GM18498 (cell line): Measurements from ENCODE around the gene URB1.
"Not testable (repeated sequence)": the region's sequence is repeated elsewhere in the genome, so short reads cannot be mapped to it uniquely, and the experiment has no call there.

Source experiments
- ATAC-seq: cut with Tn5 transposase; IDR thresholded peaks from one replicate; pipeline ENCODE4 v1.9.1; 2021; ENCODE audit warnings: mild to moderate bottlenecking, moderate library complexity; ENCODE audit not compliant: unreplicated experiment

URB1 gene

DNA sequence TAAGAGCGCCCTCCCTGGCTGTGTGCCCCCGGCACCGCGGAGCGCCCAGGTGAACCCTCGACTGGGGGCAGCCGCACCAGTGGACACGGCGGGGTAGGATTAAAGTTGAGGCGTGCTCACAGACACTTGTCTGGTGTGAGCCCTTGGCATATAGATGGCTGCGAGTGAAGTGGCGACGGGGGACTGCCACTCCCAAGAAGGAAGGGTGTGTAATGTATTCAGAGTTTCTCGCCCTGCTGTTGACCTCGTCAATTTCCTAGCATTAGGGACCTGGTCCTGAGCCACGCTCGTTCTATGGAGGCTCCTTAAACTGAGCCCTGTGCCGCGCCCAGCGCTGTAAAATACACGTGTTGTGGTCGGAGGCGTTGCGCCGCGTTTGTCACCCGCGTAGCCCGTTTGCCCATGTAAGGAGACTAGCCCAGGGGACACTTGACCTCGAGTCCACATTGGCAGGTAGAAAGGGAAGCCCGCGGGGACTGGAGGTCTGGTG, 20.2 kb upstream of the URB1 start:
- ATAC-seq, result no peak

DNA sequence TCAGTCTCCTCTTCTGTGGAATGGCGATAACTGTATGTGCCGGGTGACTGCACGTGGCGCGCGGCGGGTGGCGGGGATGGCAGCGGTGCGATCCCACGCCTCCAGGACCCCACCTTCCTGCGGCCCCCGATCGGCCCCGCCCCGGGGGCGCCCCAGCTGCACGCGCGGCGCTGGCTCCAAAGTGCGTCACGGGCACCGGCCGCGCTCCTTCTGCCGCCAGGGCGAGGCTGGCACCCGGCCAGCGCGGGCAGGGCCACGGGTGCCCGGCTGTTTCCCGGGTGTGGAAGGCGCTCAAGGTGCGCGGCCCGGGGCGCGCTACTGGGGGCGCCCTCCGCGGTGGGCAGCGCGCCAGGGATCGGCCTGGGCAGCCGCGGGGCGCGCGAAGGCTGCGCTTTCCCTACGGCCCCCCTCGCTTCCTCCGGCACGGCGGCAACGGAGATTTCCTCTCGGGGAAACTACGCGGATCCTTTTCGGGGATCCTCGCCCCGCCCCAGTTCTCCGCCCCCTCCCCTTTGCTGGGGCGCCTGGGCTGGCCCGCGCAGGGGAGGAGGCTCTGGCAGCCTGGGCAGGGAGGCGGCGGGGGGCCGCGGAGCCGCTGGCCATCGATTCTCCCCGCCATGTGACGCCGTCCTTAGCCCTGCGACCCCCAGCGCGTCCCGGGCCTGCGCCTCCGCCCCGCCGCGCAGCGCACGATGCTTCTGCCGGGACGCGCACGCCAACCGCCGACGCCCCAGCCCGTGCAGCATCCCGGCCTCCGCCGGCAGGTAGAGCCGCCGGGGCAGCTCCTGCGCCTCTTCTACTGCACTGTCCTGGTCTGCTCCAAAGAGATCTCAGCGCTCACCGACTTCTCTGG, 19.6 kb upstream of the URB1 start, which contains the start of gene EVA1C:
EVA1C (plus strand) TSS at position 545 of the 853 bp plus-strand sequence; CDS start at position 693, 148 bp downstream.
- no peak for ATAC-seq

DNA sequence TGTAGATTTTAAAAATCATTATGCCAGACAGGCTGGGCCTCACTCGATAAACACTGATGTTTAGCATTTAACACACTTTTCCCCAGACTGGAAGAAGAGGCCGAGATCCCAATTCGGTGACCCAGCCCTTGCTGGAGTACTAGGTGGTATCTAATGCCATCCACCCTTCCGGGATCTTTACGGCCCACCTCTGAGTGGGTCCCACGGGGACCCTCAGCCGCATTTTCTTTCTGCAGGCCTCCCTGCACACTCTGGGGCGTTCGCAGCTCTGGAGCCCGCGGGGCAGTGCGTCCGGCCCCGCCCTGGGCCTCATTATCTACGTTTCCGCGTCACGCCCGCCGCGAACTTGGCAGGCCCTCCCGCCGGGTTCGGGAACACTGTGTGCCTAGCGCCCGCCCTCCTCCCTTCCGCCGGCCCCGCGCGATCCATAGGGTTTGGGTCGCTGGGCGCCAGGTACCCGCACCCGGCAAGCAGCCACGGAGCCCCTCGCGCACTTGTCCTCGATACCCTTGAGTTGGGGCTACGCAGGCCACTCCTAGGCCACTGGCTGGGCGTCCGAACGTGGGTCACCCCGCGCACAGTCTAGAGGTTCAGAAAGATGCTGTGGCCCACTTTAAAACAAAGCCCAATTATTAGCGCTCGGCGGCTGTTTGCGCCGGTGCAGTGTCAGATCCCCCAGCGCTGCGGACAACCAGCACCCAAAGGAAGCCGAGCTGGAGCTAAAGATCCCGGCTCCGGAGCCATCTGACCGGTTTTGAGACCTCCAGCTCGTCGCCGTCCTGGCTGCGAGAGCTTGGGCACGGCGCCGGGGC, 18.7 kb upstream of the URB1 start:
- no peak for ATAC-seq

GRCh38 chr21:32410916-32411315, 18.1 kb upstream of the URB1 start:
- no peak for ATAC-seq

GRCh38 chr21:32410291-32410690, 17.5 kb upstream of the URB1 start:
- ATAC-seq, result no peak

GRCh38 chr21:32406405-32406804, 13.6 kb upstream of the URB1 start:
- ATAC-seq, result no peak

DNA sequence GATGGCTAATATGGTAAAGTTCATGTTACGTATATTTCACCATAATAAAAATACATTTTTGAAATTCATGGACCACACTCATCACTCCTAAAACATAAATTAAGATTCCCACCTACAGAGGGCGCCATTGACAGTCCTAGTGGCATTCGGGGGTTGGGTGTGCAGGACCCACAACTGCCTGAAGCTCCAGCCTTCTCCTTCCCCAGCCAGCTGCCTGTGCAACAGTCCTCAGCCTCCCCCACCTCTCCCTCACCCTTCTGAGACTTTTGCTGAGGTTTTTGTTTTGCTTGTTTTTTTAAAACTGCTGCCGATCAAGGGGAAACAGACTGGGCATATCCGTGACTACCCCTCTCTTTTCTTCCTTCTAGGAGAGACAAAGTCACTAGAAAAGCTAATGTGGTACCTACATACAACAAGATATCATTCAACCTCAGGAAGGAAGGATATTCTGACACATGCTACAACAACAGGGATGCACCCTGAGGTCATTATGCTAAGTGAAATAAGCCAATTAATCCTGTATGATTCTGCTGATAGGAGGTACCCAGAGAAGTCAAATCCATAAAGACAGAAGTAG, 10.5 kb upstream of the URB1 start:
- ATAC-seq, result no peak

GRCh38 chr21:32393677-32394001, 827 bp upstream of the URB1 start:
- no peak for ATAC-seq

DNA sequence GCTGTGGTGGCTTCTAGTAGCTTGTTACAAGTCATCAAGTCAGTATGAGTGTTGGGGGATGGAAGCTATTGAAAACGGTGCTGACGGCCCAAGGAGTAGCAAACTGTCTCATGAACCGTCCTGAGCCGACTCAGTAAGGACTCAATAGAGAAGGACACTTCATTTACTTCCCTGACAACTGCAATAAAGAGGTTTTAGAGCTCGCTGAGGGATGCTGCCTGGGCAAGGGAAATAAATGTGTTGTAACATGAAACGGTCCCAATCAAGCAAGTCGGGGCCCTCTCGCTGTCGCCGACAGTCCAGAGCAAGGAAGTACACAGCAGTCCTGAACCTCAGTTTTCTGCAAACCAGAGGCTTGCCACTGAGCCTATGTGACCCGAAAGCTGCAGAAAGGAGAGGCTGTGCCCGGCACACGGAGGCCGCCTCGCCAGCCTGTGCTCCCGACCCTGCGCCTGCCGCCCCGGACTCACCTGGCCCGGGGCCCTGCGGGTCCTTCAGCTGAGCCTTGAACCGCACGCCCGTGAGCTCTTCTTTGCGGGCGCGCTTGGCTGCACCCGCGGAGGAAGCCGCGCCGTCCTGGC, 423 bp downstream of the URB1 start:
- peak; percentile 40 for ATAC-seq

GRCh38 chr21:32391755-32392154, 1.1 kb downstream of the URB1 start:
- ATAC-seq, result no peak

DNA sequence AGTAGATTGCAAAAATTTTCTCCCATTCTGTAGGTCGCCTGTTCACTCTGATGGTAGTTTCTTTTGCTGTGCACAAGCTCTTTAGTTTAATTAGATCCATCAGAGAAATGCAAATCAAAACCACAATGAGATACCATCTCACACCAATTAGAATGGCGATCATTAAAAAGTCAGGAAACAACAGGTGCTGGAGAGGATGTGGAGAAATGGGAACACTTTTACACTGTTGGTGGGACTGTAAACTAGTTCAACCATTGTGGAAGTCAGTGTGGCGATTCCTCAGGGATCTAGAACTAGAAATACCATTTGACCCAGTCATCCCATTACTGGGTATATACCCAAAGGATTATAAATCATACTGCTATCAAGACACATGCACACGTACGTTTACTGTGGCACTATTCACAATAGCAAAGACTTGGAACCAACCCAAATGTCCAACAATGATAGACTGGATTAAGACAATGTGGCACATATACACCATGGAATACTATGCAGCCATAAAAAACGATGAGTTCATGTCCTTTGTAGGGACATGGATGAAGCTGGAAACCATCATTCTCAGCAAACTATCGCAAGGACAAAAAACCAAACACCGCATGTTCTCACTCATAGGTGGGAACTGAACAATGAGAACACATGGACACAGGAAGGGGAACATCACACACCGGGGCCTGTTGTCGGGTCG, 2.1 kb downstream of the URB1 start:
- not testable (repeated sequence) for ATAC-seq

GRCh38 chr21:32389337-32390015, 3.3 kb downstream of the URB1 start:
- no peak for ATAC-seq

- no peak for ATAC-seq
These were observed 4.5 kb downstream of the URB1 start for GRCh38 chr21:32388306-32388705.

- no peak for ATAC-seq
These were observed 5.7 kb downstream of the URB1 start for GRCh38 chr21:32387151-32387550.

GRCh38 chr21:32386195-32386870, 6.5 kb downstream of the URB1 start:
- ATAC-seq, result no peak

DNA sequence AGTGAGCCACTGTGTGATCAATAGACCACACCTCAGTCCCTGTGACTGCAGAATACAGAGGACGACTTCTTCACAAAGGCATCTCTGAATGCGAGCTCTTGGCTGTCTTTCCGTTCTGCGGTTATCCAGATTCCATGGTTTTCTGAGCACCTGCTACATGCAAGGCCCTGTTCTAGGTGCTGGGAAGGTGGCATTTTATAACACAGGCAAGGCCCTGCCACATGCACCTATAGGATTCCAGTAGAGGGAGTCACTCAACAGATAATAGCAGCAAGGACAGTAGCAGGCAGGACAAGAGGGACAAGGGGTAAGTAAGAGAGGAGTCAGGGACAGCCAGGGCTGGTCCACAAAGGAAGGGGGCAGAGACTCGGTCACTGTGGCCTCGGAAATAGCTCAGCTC, 9.0 kb downstream of the URB1 start:
- no peak for ATAC-seq

GRCh38 chr21:32382108-32382644, 10.6 kb downstream of the URB1 start:
- no peak for ATAC-seq

- ATAC-seq, result no peak
These were observed 11.2 kb downstream of the URB1 start for GRCh38 chr21:32381571-32381970.

DNA sequence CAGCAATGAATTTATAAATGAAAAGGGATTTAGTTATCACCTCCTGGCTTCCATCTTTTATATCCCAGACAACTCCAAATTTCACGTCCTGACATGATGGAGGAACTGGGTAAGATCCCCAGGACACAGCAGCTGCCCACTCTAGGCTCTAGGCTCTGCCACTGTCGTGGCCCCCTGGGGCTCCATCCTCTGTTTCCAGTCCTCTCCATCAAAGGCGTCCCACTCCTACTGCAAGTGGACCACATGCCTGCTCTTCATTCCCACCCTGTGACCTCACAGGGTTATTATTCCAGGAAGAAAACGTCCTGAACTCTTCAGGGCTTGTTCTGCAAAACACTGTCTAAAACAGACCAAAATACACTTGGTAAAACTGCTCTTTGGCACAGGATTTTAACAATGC, 11.9 kb downstream of the URB1 start:
- no peak for ATAC-seq
